GM21619 (cell line): ENCODE results near the gene NCL.

Experiments used
- ATAC-seq: cut with Tn5 transposase; IDR thresholded peaks from one replicate; pipeline ENCODE4 v1.9.1; 2021; ENCODE audit not compliant: unreplicated experiment

NCL gene, protein sequence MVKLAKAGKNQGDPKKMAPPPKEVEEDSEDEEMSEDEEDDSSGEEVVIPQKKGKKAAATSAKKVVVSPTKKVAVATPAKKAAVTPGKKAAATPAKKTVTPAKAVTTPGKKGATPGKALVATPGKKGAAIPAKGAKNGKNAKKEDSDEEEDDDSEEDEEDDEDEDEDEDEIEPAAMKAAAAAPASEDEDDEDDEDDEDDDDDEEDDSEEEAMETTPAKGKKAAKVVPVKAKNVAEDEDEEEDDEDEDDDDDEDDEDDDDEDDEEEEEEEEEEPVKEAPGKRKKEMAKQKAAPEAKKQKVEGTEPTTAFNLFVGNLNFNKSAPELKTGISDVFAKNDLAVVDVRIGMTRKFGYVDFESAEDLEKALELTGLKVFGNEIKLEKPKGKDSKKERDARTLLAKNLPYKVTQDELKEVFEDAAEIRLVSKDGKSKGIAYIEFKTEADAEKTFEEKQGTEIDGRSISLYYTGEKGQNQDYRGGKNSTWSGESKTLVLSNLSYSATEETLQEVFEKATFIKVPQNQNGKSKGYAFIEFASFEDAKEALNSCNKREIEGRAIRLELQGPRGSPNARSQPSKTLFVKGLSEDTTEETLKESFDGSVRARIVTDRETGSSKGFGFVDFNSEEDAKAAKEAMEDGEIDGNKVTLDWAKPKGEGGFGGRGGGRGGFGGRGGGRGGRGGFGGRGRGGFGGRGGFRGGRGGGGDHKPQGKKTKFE

DNA sequence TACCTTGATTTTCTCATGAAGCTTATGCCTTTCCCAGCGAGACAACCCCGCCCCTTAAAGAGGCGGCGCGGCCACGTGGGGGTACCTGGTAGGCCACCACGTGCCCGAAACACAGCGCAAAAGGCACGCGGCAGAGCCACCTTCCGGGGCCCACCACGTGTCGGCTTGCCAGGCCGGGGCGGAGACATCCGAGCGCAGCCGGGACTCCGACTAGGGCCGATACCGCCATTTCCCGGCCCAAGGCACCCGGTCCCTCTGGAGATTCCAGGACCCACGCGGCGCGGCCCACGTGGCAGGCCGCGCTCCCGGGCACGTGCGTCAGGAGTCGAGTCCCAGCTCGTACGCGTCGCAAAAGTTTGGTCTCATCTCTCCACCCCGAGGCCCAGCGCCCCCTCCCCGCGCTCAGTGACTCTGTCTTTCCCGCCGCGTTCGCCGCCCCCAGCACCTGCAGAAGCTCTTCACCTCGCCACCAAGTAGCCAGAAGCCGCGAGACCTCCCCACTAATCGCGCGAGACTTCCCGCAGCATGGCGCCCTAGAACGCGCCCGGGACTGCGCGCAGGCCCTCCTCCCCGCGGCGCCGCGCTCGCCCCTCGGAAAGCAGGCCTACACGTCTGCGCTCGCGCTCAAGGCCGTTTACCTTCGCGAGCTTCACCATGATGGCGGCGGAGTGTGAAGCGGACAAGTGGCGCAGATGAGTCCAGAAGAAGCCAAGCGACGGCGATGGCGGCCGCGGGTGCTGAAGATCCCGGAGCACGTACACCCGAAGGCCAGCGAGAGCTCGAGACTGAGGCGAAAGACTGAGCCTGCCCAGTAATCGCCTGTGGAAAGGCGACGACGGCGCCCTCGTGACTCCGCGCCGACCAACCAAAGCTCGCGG lies at the start of gene NCL:
Gene NCL, minus strand, starts transcription at position 787 of the 878 bp plus-strand sequence. Its CDS starts 131 bp downstream, at position 656.
- ATAC-seq: peak; percentile 87

DNA sequence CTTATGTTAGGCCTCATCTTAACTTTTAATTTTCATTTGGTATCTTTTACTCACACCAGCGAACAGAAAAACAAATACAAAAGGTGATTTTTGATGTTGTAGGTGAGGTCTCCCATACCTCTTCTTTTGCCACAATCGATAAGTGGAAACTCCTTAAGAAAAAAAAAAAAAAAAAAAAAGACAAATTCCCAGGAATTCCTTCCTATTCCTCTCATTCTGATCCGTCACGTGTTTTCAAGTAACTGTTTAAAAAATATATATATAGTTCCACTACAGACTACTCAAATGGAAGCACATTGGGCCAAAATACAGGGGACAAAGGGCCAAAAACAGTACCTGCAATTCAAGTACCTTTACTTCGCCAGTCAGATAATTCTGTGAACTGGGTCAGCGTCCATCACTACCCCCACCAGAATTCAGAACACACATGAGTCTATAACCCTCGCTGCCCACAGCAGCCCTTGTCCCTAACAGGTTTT lies 49.5 kb upstream of the NCL start:
- ATAC-seq: no peak

DNA sequence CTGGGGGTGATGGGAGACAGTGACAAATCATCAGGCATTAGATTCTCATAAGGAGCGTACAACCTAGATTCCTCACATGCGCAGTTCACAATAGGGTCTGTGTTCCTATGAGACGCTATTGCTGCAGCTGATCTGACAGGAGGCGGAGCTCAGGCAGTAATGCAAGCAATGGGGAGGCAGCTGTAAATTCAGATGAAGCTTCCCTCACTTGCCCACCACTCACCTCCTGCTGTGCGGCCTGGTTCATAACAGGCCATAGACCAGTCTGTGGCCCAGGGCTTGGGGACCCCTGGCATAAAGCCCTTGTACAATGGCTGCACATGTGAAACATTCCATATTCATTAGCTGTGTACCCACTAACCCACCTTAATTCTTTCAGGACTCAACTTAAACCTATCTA lies 47.9 kb upstream of the NCL start:
- no peak for ATAC-seq

- ATAC-seq: no peak
Observed at GRCh38 chr2:231503766-231504165, 39.5 kb upstream of the NCL start.

DNA sequence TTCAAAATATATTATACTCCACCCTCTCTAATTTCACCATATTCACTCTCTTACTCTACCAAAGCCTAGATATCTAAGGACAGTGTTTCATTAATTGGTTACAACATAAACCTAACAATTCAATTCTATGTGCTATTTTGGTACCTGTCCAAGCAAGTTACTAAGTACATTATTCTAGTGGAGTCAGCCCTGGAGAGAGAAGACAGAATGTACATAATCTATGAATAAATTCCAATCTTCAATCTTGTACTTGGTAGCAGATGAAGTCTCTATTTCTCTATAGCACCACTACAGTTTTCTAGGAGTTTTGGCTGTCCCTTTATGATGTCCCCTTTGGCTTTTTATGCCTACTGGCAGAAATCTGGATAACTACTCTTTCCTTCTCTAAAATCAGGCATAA lies 38.3 kb upstream of the NCL start:
- ATAC-seq: no peak

GRCh38 chr2:231497651-231498050 lies 33.4 kb upstream of the NCL start:
- no peak for ATAC-seq

DNA sequence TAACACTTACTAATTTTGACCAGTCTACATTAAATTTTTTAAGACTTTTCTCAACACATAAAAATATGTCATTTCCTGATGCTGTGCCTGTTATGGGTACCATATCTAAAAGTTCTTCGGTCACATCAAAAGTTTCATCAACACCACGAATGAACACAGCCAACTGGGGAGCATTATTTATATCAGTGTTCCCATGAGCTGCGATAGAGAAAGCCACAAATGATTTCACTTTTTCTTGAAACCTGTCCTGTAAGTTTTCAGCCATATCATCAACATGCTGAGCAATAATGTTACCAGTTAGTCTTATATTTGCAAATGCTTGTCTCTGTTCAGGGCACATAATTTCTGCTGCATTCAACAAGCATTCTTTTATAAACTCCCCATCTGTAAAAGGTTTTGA lies 30.4 kb upstream of the NCL start:
- no peak for ATAC-seq

DNA sequence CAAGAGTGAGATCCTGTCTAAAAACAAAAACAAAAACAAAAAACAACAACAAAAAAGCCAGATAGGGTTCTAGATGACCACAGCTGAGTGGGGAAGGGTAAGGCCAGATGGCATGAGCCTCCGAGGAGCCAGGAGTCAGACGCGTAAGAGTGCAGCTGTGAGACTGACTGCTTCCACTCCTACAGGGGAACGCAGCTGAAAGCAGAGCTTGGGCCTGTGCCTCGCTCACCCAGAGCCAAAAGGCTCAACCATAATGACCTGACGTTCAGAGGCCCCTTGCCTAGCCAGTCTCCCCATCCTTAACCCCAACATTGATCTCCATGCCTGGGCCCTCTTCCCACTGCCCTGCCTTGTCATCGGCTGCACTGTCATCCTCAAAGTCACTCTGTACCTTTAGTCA lies 26.5 kb upstream of the NCL start:
- no peak for ATAC-seq

DNA sequence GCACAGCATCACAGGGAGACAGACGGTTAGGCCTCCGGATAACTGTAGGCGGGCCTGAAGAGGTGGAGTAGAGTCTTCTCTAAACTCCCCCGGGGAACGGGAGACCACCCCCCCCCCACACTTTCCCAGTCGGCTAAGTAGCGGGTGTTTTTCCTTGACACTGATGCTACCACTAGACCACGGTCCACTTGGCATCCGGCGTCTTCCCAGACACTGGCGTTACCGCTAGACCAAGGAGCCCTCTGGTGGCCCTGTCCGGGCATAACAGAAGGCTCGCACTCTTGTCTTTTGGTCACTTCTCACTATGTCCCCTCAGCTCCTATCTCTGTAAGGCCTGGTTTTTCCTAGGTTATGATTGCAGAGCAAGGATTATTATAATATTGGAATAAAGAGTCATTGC lies 25.7 kb upstream of the NCL start:
- no peak for ATAC-seq

DNA sequence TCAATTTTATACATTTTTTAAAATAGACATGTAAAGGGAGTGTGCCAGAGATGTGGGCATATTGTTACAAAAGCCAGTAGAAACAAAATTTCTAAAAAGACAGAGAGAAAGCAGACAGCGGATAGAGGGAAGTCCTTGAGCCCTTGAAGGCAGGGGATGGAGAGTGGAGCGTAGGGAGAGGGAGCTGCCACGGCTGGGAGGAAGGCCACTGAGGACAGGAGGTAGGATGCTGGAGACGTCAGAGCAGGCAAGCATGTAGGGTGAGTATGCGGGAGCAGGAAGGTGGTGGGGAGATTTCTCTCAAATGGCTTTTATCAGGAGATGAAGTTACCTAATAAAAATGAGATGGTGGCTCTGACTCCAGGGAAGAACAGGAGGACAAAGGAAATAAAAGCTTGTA lies 24.0 kb upstream of the NCL start:
- no peak for ATAC-seq

GRCh38 chr2:231486851-231487596 lies 22.7 kb upstream of the NCL start:
- no peak for ATAC-seq

- ATAC-seq: peak; percentile 20
Observed at GRCh38 chr2:231483398-231484329, 19.4 kb upstream of the NCL start.

DNA sequence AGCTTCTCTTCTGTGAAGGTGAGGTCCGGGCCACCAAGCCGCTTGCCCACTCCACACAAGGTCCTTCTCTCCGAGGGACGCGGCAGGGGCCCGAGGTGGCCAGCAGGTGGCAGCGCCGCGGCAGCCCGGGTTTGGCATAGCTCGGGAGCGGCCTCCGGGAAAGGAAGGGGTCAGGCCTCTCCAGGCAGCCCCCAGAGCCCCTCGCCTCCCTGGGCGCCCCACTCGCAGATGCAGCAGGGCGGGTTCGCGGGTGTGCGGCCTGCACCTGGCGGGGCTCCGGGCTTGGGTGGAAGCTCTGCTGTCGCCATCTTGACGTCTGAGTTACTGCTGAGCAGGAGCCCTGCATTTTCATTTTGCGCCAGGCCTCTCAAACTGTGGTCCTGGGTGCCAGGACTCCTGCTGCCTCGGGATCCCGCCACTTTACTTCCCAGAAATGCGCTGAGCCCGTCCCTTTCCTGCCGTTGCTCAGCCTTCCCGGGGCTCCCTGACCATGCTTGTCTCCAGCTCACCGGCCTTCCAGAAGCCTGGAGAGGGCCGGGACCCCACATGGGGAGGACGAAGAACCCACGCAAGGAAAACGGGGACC lies 18.6 kb upstream of the NCL start:
- ATAC-seq: peak; percentile 74

DNA sequence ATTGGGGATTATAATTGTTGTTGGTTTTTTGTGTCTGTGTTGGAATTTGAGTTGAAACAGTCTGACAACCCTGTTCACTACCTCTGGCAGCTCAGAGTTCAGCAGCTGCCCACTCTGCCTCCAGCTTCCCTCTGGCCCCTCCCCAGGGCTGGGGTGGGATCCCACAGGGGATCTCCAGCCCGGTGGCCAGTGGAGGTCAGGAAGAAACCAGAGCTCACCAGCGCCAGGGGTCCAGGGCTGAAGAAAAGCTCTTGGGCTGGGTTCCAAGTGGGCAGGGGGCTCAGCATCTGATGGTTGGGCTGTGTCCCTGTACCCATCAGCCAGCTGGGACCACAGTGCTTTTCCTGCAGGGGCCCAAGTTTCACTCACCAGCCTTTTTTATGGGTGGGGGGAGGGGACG lies 16.5 kb upstream of the NCL start:
- no peak for ATAC-seq

DNA sequence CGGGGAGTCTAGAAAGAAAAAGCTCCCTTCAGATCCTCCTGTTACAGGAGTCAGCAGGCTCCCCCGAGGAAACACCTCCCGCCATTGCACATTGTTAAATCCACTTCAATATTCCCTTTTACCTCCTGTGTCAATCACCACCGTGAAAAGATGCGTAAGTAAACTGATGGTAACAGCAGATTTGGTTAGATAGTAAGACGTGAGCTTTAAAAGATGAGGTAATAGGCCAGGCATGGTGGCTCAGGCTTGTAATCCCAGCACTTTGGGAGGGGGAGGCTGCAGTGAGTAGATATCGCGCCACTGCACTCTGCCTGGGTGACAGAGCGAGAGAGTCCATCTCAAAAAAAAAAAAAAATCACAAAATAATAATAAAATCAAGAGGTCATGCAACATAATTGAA lies 15.2 kb upstream of the NCL start:
- no peak for ATAC-seq

DNA sequence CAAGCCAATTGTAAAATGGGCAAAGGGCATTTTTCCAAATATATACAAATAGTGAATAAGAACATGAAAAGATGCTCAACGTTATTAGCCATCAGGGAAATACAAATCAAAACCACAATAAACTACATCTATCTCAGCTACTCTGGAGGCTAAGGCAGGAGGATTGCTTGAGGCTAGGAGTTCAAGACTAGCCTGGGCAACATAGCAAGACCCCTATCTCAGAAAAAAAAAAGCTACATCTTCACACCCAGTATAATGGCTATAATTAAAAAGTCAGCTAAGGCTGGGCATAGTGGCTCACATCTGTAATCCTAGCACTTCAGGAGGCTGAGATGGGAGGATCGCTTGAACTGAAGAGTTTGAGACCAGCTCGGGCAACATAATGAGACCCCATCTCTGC lies 12.6 kb upstream of the NCL start:
- no peak for ATAC-seq

- ATAC-seq: no peak
Observed at GRCh38 chr2:231475965-231476364, 11.7 kb upstream of the NCL start.

DNA sequence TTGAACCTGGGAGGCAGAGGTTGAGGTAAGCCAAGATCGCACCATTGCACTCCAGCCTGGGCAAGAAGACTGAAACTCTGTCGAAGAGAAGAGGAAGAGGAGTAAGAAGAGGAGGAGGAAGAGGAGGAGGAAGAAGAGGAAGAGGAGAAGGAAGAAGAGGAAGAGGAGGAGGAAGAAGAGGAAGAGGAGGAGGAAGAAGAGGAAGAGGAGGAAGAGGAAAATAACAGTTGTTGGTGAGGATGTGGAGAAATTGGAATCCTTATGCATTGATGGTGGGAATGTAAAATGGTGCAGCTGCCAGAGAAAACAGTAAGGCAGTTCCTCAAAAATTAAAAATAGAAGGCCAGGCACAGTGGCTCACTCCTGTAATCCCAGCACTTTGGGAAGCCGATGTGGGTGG lies 8.5 kb upstream of the NCL start:
- ATAC-seq: no peak

DNA sequence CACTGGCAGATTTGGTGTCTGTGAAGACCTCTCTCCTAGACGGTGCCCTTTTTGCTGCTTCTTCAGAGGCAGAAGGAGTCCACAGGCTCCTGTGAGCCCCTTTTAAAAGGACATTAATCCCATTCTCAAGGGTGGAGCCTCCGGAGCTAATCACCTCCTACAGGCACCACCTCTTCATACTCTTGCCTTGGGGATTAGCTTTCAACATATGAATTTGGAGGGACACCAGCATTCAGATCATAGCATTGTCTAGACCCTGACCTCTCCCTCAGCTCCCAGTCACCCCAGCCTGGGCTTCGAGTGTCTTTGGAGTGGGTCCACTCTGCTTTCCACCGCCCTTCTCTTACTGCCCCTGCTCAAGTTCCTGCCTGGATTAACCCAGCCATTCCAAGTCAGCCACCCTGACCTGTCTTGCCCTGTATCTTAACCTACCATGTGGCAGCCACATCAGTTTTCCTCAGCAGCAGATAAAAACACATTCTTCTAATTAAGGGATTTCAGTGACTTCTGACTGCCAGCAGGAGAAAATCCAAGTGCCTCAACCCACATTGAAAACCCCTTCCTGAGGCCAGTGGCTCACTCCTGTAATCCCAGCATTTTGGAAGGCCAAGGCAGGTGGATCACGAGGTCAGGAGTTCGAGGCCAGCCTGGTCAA lies 6.1 kb upstream of the NCL start:
- no peak for ATAC-seq
